Sigmoid colon (tissue), 4 donors: Measurements from ENCODE around the gene BANP.

Source experiments
- CTCF ChIP-seq, 4 experiments: fragments of 450-650 bp in 3 of 4; fragments of 200-600 bp in 1 of 4; IDR thresholded peaks; one replicate each; pipeline ENCODE4 v1.5.1; 2016 to 2019; ENCODE audit warnings: antibody characterized with exemption in 4 of 4, mild to moderate bottlenecking in 3 of 4, moderate library complexity in 2 of 4
- EP300 ChIP-seq, 4 donors: sonication (generic); formaldehyde crosslinking; IDR thresholded peaks; one replicate each; pipeline ENCODE4 v1.6.1; 2017; ENCODE audit warnings: antibody characterized with exemption in 4 of 4
- POLR2A ChIP-seq, 2 donors: fragments of 450-650 bp; IDR thresholded peaks; one replicate each; pipeline ENCODE4 v1.6.1; 2016; ENCODE audit warnings: antibody characterized with exemption in 2 of 2, mild to moderate bottlenecking in 2 of 2, moderate library complexity in 2 of 2
- POLR2AphosphoS5 ChIP-seq, 4 donors: sonication (generic); formaldehyde crosslinking; IDR thresholded peaks; one replicate each; pipeline ENCODE4 v1.6.1; 2017; ENCODE audit warnings: antibody characterized with exemption in 4 of 4

- TF ChIP-seq POLR2AphosphoS5 (IDR thresholded peaks at IDR 0.05) = no peak
- no peak for TF ChIP-seq POLR2A (IDR thresholded peaks at IDR 0.05)
- no peak for TF ChIP-seq CTCF (IDR thresholded peaks at IDR 0.05)
- no peak for TF ChIP-seq EP300 (IDR thresholded peaks at IDR 0.05)
Observed at GRCh38 chr16:88116121-88116520, 164.9 kb downstream of the BANP start.
